Lower leg skin (tissue), 3 donors: ENCODE results near the gene MROH2B.

Experiments used
- CTCF ChIP-seq, 3 donors: fragments of 450-650 bp; IDR thresholded peaks; one replicate each; pipeline ENCODE4 v1.5.1; 2016; ENCODE audit warnings: antibody characterized with exemption in 3 of 3, mild to moderate bottlenecking in 3 of 3, moderate library complexity in 2 of 3
- POLR2A ChIP-seq, 2 donors: fragments of 450-650 bp; IDR thresholded peaks; one replicate each; pipeline ENCODE4 v1.6.1; 2016 to 2017; ENCODE audit warnings: antibody characterized with exemption in 2 of 2, mild to moderate bottlenecking in 1 of 2, moderate library complexity in 1 of 2

- no peak for TF ChIP-seq CTCF (IDR thresholded peaks at IDR 0.05)
- no peak for TF ChIP-seq POLR2A (IDR thresholded peaks at IDR 0.05)
These were observed 27.9 kb downstream of the MROH2B start for GRCh38 chr5:41043109-41043747.
